DMS 273 (cell line): Measurements from ENCODE around the gene PEMT.

Source experiments
- DNase-seq: peaks from one replicate; lab custom pipeline; 2025; ENCODE audit not compliant: unreplicated experiment; lab: John Stamatoyannopoulos, UW

The PEMT gene

DNA sequence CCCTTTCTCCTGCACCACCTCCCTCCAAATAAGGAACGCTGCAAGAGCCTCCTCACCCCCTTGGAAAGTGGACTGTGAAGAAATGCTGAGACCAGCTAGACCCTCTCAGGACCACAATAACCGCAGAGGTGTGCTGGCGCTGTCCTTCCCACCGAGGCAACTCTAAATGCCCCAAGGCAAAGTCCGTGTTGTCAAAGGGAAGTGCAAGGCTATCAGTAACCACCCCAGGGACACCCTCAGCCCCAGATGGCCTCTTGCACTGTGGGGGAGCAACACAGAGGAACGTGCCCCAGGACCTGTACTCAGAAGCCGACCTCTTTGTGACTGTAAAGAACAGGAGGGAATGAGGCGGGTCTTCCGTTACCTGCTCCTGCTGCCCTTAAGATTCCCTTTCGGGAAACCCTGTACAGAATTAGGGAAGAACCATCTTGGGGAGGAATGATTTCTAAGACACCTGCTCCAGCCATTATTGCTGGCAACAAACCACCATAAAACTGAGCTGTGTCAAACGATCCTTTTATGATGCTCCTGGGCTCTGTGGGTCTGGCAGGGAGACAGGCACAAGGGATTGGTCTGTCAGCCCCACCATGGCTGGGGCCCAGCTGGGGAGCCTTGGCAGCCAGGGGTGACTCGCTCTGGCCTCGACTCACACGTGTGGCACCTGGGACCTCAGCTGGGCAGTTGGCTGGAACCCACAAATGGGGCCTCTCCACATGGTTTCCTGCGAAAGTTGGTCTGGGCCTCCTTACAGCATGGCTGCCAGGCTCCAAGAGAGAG is 129.3 kb downstream of the PEMT start:
- DNase-seq: peak; percentile 19

DNA sequence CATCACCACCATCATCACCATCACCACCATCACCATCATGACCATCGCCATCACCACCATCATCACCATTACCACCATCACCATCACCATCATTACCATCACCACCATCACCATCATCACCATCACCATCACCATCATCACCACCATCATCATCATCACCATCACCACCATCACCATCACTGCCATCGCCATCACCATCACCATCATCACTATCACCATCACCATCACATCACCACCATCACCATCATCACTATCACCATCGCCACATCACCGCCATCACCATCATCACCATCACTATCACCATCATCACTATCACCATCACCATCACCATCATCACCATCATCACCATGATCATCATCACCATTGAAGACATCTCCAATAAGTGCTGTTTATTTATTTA is 131.5 kb downstream of the PEMT start:
- DNase-seq: no peak

DNA sequence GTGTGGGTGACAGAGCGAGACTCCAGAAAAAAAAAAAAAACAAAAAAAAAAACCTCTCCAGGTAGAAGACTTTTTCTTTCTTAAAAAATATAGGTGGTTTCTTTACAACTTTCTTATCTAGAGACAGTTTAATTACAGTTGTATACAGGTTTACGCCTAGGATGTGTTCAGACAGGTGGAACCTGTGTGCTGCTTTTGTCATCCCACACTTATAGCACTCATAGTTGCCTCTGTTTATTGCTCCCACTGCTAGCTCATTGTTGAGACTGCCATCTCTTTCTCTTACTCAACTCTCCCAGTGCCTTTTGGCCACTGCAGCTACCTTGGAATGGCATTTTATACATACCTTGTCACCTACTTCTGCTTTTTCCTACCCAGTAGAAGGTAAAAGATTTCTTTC is 133.8 kb downstream of the PEMT start:
- DNase-seq: no peak

DNA sequence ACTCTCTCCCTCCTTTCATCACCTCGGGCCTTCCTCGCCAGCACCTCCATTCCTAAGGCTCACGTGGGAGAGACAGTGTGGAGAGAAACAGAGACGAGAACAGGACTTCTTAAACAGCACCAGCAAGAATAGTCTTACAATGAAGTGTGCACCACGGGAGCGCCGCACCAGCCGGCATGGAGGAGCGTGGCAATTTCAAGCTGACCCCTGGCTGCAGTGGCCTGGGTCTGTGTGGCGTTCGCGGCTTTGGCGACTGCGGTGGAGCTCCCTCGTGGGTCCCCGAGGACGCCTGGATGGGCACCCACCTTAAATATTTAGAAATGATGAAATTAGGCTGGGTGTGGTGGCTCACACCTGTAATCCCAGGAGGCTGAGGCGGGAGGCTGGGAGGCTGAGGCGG is 135.3 kb downstream of the PEMT start:
- DNase-seq: no peak
